Neutrophil (primary cell): Measurements from ENCODE around the gene ADCY9.

Experiments used
- H3K27ac ChIP-seq: fragments of 200-600 bp; sonication (generic); 2 replicates; pipeline ENCODE4 v1.5.1; 2016; ENCODE audit warnings: mild to moderate bottlenecking, moderate library complexity
- H3K27me3 ChIP-seq: fragments of 200-600 bp; sonication (generic); 2 replicates; pipeline ENCODE4 v1.6.0; 2016; ENCODE audit warnings: mild to moderate bottlenecking
- H3K36me3 ChIP-seq: fragments of 200-600 bp; sonication (generic); 2 replicates; pipeline ENCODE4 v1.5.1; 2017
- H3K4me1 ChIP-seq, 2 experiments: fragments of 200-600 bp in 1 of 2; sonication (generic) in 1 of 2; 1 replicate in 1 of 2; 2 replicates in 1 of 2; pipeline versions ENCODE4 v1.5.1 to v1.6.1; 2013 to 2016; ENCODE audit warnings: low read depth in 1 of 2, low read length in 1 of 2, mild to moderate bottlenecking in 1 of 2, moderate library complexity in 1 of 2; ENCODE audit not compliant: control insufficient read depth in 1 of 2, insufficient read depth in 1 of 2
- H3K4me3 ChIP-seq, 2 experiments: fragments of 200-600 bp in 1 of 2; sonication (generic) in 1 of 2; 1 replicate in 1 of 2; 2 replicates in 1 of 2; pipeline ENCODE4 v1.5.1; 2013 to 2016; ENCODE audit warnings: low read depth in 1 of 2, low read length in 1 of 2, mild to moderate bottlenecking in 1 of 2, moderate library complexity in 1 of 2
- H3K9me3 ChIP-seq: fragments of 200-600 bp; sonication (generic); 2 replicates; pipeline ENCODE4 v1.5.1; 2016
- CTCF ChIP-seq: fragments of 200-600 bp; sonication (generic); IDR thresholded peaks from 2 replicates; pipeline ENCODE4 v1.5.1; 2016; ENCODE audit warnings: antibody characterized with exemption

ADCY9 gene

GRCh38 chr16:4086153-4086552 is 30.1 kb downstream of the ADCY9 start:
- Histone ChIP-seq H3K27me3 (peaks cover 21% of the 10 kb centered on the region), H3K4me1 (no peaks in the 10 kb centered on the region), H3K4me3 (no peak overlapping the region), H3K36me3 (no peaks in the 10 kb centered on the region), H3K9me3 (no peaks in the 10 kb centered on the region), H3K27ac (no peak overlapping the region)
- TF ChIP-seq CTCF = no peak

GRCh38 chr16:4085405-4085970 is 30.8 kb downstream of the ADCY9 start:
- H3K4me1 ChIP-seq = no peaks in the 10 kb centered on the region
- H3K27ac ChIP-seq = no peak overlapping the region
- H3K27me3 ChIP-seq = peaks cover 21% of the 10 kb centered on the region
- H3K36me3 ChIP-seq = no peaks in the 10 kb centered on the region
- no peaks in the 10 kb centered on the region for H3K9me3 ChIP-seq
- no peak for TF ChIP-seq CTCF
- no peak overlapping the region for H3K4me3 ChIP-seq

GRCh38 chr16:4083347-4083870 is 32.8 kb downstream of the ADCY9 start:
- Histone ChIP-seq H3K4me1 (no peaks in the 10 kb centered on the region), H3K27ac (no peak overlapping the region), H3K36me3 (no peaks in the 10 kb centered on the region), H3K4me3 (no peak overlapping the region), H3K27me3 (peaks cover 5% of the 10 kb centered on the region), H3K9me3 (no peaks in the 10 kb centered on the region)
- TF ChIP-seq CTCF = no peak

DNA sequence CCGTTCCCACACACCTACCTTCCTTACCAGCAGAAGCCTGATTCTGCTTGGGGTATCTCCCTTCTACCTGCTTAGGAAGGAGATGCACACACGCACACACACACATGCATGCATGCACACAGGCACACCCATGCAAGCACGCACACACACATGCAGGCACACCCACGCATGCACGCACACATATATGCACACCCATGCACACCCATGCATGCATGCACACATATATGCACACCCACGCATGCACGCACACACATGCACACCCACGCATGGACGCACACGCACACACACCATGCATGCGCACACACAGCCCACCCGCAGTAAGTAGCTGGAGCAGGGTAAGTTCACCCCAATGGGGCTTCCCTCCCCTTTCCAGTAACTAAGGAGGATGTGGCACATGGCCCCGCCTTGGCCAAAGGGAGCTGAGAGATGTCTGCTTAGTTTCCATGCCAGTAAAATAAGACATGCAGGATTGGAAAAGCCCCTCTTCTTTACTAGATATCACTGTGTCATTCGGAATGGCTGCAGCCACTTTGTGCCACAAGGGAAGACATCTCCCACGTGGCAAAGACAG is 33.7 kb downstream of the ADCY9 start:
- no peaks in the 10 kb centered on the region for H3K36me3 ChIP-seq
- TF ChIP-seq CTCF = no peak
- no peaks in the 10 kb centered on the region for H3K4me1 ChIP-seq
- no peaks in the 10 kb centered on the region for H3K27me3 ChIP-seq
- no peak overlapping the region for H3K27ac ChIP-seq
- no peaks in the 10 kb centered on the region for H3K9me3 ChIP-seq
- H3K4me3 ChIP-seq = no peak overlapping the region

- Histone ChIP-seq H3K27me3 (no peaks in the 10 kb centered on the region), H3K36me3 (no peaks in the 10 kb centered on the region), H3K4me1 (no peaks in the 10 kb centered on the region), H3K27ac (no peak overlapping the region), H3K4me3 (no peak overlapping the region), H3K9me3 (no peaks in the 10 kb centered on the region)
- TF ChIP-seq CTCF = no peak
These were observed 34.7 kb downstream of the ADCY9 start for GRCh38 chr16:4081521-4082021.
